ENCODE results near the gene TDRD15. TPM values are rescaled to one million over a fixed set of nuclear protein-coding genes. Genes with fewer than 3 reads are reported as not detected.

The TDRD15 gene
- total and polyA plus RNA-seq, 9 of the 15 experiments (the other 6 are each of a cell fraction or from before 2014, with no cell fraction given) = 0.01 to 0.22 (median 0.06) TPM; not detected in 1

DNA sequence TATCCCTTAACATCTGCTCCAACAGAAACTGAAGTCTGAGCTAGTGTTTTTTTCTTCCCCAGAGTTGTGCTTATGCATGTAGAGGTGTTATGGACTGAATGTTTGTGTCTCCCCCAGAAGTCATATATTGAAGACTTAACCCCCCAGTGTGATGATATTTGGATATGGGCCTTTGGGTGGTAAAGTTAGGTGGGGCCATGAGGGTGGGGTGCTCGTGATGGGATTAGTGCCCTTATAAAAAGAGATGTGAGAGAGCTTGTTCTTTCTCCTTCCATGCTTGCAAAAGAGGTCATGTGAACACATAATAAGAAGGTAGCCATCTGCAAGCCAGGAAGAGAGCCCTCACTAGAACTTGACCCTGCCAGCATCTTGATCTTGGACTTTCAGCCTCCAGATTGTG lies 45.5 kb upstream of the TDRD15 start (continued):
- TF ChIP-seq MEF2A (IDR thresholded peaks at IDR 0.05; ENCODE audit: control insufficient read depth, low read depth, low read length) (no peak), EZH2 (IDR thresholded peaks at IDR 0.05; ENCODE audit: borderline replicate concordance, low read depth, low read length) (no peak), NBN (IDR thresholded peaks at IDR 0.05; ENCODE audit: low read depth) (no peak), SIX5 (IDR thresholded peaks at IDR 0.05; ENCODE audit: borderline replicate concordance in 1 of 2, insufficient read depth in 1 of 2, low read depth in 1 of 2, low read length in 2 of 2) (no peak), ZNF224 (CRISPR knock-in tag; IDR thresholded peaks at IDR 0.05) (no peak), PHF21A (IDR thresholded peaks at IDR 0.05; ENCODE audit: borderline replicate concordance, low read depth) (no peak), HSF4 (CRISPR knock-in tag; IDR thresholded peaks at IDR 0.05; ENCODE audit: borderline replicate concordance) (no peak)
- TF ChIP-seq, protein P1, sequence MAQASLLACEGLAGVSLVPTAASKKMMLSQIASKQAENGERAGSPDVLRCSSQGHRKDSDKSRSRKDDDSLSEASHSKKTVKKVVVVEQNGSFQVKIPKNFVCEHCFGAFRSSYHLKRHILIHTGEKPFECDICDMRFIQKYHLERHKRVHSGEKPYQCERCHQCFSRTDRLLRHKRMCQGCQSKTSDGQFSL (CRISPR knock-in tag; IDR thresholded peaks at IDR 0.05) = no peak
- TF ChIP-seq, protein P1 (tag; IDR thresholded peaks at IDR 0.05) = no peak
- TF ChIP-seq, protein P2, sequence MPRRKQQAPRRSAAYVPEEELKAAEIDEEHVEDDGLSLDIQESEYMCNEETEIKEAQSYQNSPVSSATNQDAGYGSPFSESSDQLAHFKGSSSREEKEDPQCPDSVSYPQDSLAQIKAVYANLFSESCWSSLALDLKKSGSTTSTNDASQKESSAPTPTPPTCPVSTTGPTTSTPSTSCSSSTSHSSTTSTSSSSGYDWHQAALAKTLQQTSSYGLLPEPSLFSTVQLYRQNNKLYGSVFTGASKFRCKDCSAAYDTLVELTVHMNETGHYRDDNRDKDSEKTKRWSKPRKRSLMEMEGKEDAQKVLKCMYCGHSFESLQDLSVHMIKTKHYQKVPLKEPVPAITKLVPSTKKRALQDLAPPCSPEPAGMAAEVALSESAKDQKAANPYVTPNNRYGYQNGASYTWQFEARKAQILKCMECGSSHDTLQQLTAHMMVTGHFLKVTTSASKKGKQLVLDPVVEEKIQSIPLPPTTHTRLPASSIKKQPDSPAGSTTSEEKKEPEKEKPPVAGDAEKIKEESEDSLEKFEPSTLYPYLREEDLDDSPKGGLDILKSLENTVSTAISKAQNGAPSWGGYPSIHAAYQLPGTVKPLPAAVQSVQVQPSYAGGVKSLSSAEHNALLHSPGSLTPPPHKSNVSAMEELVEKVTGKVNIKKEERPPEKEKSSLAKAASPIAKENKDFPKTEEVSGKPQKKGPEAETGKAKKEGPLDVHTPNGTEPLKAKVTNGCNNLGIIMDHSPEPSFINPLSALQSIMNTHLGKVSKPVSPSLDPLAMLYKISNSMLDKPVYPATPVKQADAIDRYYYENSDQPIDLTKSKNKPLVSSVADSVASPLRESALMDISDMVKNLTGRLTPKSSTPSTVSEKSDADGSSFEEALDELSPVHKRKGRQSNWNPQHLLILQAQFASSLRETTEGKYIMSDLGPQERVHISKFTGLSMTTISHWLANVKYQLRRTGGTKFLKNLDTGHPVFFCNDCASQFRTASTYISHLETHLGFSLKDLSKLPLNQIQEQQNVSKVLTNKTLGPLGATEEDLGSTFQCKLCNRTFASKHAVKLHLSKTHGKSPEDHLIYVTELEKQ (CRISPR knock-in tag; IDR thresholded peaks at IDR 0.05) = no peak

Data from K562 (cell line).